Ovary (tissue), 9 donors: Measurements from ENCODE around the gene PURA. TPM values are rescaled to one million over a fixed set of nuclear protein-coding genes. Genes with fewer than 3 reads are reported as not detected.

Experiments used
- DNase-seq, 5 donors: peaks; one replicate each; pipeline ENCODE4 v3.0.0-alpha.2; 2019 to 2020
- H3K27ac ChIP-seq, 2 donors: fragments of 200-600 bp; one replicate each; pipeline versions ENCODE4 v1.5.1 to v1.8.0; 2019 to 2022
- H3K27me3 ChIP-seq: fragments of 200-600 bp; one replicate; pipeline ENCODE4 v1.8.0; 2022
- H3K36me3 ChIP-seq: fragments of 200-600 bp; sonication (generic); one replicate; pipeline ENCODE4 v1.5.1; 2019
- H3K4me1 ChIP-seq: one replicate; pipeline ENCODE4 v1.8.1; 2013; ENCODE audit warnings: mild to moderate bottlenecking, moderate library complexity; ENCODE audit not compliant: insufficient read depth
- H3K4me3 ChIP-seq: fragments of 200-600 bp; sonication (generic); one replicate; pipeline ENCODE4 v1.5.1; 2017
- H3K9me3 ChIP-seq, 2 donors: fragments of 200-600 bp in 1 of 2; sonication (generic) in 1 of 2; one replicate each; pipeline versions ENCODE4 v1.5.1 to v1.8.1; 2013 to 2019; ENCODE audit warnings: mild to moderate bottlenecking in 1 of 2, moderate library complexity in 1 of 2
- CTCF ChIP-seq, 3 donors: fragments of 450-650 bp in 2 of 3; fragments of 200-600 bp in 1 of 3; IDR thresholded peaks; one replicate each; pipeline versions ENCODE4 v1.5.1 to v1.8.0; 2016 to 2022; ENCODE audit warnings: antibody characterized with exemption in 3 of 3, mild to moderate bottlenecking in 1 of 3
- EP300 ChIP-seq: sonication (generic); formaldehyde crosslinking; IDR thresholded peaks from one replicate; pipeline ENCODE4 v1.6.1; 2017; ENCODE audit warnings: antibody characterized with exemption
- POLR2A ChIP-seq: fragments of 450-650 bp; IDR thresholded peaks from one replicate; pipeline ENCODE4 v1.6.1; 2017; ENCODE audit warnings: antibody characterized with exemption, mild to moderate bottlenecking, moderate library complexity
- WGBS, 3 donors: extraction: QIAGEN DNeasy Blood & Tissue Kit in 1 of 3; methylation state at CpG; one replicate each; pipeline versions ENCODE4 v1.1.5 to v1.1.7; 2013 to 2017; 5-methylcytosine and 5-hydroxymethylcytosine counted together
- intact Hi-C, 4 donors: fragments of 100-400 bp; cut with DNase I; formaldehyde crosslinking; loops; one replicate each; pipeline versions ENCODE4 v1.11.0 to v1.15.1; 2022 to 2023
- polyA plus RNA-seq, 2 donors: library from polyadenylated mRNA; stranded (reverse); fragments of 200-250 nt in 1 of 2; fragments of 350-450 nt in 1 of 2; fragmentation: Illumina TruSeq in 1 of 2; extraction: RNeasy Lipid Tissue Mini Kit (QIAGEN cat#74804) in 1 of 2; gene quantifications; one replicate each; pipeline ENCODE4 v1.2.3, GENCODE V29; 2013 to 2014
- total RNA-seq, 7 donors: library from RNA; depleted of rRNA in 2 of 7; stranded (reverse); fragments of >200 nt in 2 of 7; fragmentation: NEBNext Ultra II Directional in 3 of 7; extraction: Animal tissue kit (Norgen Biotek cat#: 25700) in 3 of 7; gene quantifications; one replicate each; pipeline versions ENCODE4 v1.1.0 to v1.2.4, GENCODE V29; 2016 to 2023
- donor health status: DM: no; HTN: no; CAD: no; lungs with moderate emphysema.
- donor health status: DM: no; HTN: no; CAD: no.
- donor health status: Bipolar disorder and iron deficiency.
- donor health status: DM: yes; HTN: yes; CAD: no.
- donor health status: DM: no; HTN: no; CAD: no.
- donor health status: DM: yes; HTN: yes; CAD: no.

PURA gene
- total and polyA plus RNA-seq, 9 donors, result 6.3 to 35.5 (median 26.1) TPM

- TF ChIP-seq EP300 (no peak), POLR2A (no peak), CTCF (IDR thresholded peaks at IDR 0.05) (no peak)
- intact Hi-C loops, result loop anchor here in 1 of 4 donors (5.0 kb wide), 1 partner anchor 68 kb away; no protein-coding TSS in a partner anchor
Observed at GRCh38 chr5:140084541-140084940, 29.4 kb upstream of the PURA start.

GRCh38 chr5:140090251-140090650 lies 23.7 kb upstream of the PURA start:
- 77 to 89% (median 79%) methylated on average over 1 of the region's 1 CpG for WGBS, 3 donors
- DNase-seq, result no peak
- no peaks in the 10 kb centered on the region for H3K36me3 ChIP-seq
- no peak overlapping the region for H3K27ac ChIP-seq
- H3K27me3 ChIP-seq, result no peaks in the 10 kb centered on the region
- intact Hi-C loops, result no loop called here
- H3K9me3 ChIP-seq, result no peaks in the 10 kb centered on the region
- no peaks in the 10 kb centered on the region for H3K4me1 ChIP-seq
- no peak overlapping the region for H3K4me3 ChIP-seq
- TF ChIP-seq CTCF (IDR thresholded peaks at IDR 0.05), result no peak
- no peak for TF ChIP-seq EP300
- no peak for TF ChIP-seq POLR2A

More at GRCh38 chr5:140084541-140084940, 29.4 kb upstream of the PURA start:
- WGBS, 3 donors, result 19 to 29% (median 24%) methylated on average over 4 of the region's 4 CpGs
- H3K36me3 ChIP-seq, result no peaks in the 10 kb centered on the region
- H3K27me3 ChIP-seq, result no peaks in the 10 kb centered on the region
- H3K4me3 ChIP-seq, result no peak overlapping the region
- H3K4me1 ChIP-seq, result no peaks in the 10 kb centered on the region
- DNase-seq, result no peak
- no peak overlapping the region for H3K27ac ChIP-seq
- no peaks in the 10 kb centered on the region for H3K9me3 ChIP-seq

- no peaks in the 10 kb centered on the region for H3K36me3 ChIP-seq
- TF ChIP-seq EP300 (no peak), CTCF (IDR thresholded peaks at IDR 0.05) (no peak), POLR2A (no peak)
- no peaks in the 10 kb centered on the region for H3K4me1 ChIP-seq
- no peaks in the 10 kb centered on the region for H3K27me3 ChIP-seq
- no peaks in the 10 kb centered on the region for H3K9me3 ChIP-seq
- intact Hi-C loops, result no loop called here
- no peak overlapping the region for H3K27ac ChIP-seq
- no peak overlapping the region for H3K4me3 ChIP-seq
- WGBS, 3 donors, result 44 to 76% (median 58%) methylated on average over 1 of the region's 1 CpG
- DNase-seq, result no peak
Observed at GRCh38 chr5:140093179-140093578, 20.7 kb upstream of the PURA start.

- 50 to 73% (median 54%) methylated on average over 1 of the region's 1 CpG for WGBS, 3 donors
- no peak for TF ChIP-seq POLR2A
- TF ChIP-seq CTCF (IDR thresholded peaks at IDR 0.05), result no peak
- TF ChIP-seq EP300, result no peak
- H3K27me3 ChIP-seq, result no peaks in the 10 kb centered on the region
- H3K9me3 ChIP-seq, result no peaks in the 10 kb centered on the region
- no peak overlapping the region for H3K4me3 ChIP-seq
- H3K36me3 ChIP-seq, result no peaks in the 10 kb centered on the region
- intact Hi-C loops, result no loop called here
- no peaks in the 10 kb centered on the region for H3K4me1 ChIP-seq
- no peak for DNase-seq
- H3K27ac ChIP-seq, result no peak overlapping the region
Observed at GRCh38 chr5:140093866-140094265, 20.0 kb upstream of the PURA start.
